ENCODE data around the gene GPNMB.

- TF ChIP-seq CTCF (IDR thresholded peaks at IDR 0.05) (no peak), EP300 (IDR thresholded peaks at IDR 0.05) (no peak), POLR2A (IDR thresholded peaks at IDR 0.05) (no peak)
Observed at GRCh38 chr7:23214423-23214822, 32.2 kb upstream of the GPNMB start.
